ENCODE measurements around the gene ARHGAP25. TPM values are rescaled to one million over a fixed set of nuclear protein-coding genes. Genes with fewer than 3 reads are reported as not detected.

Gene ARHGAP25
- total RNA-seq, 4 donors from 2014 or later = 3.7 to 9.3 (median 5.4) TPM

- Histone ChIP-seq H3K27me3 (no peaks in the 10 kb centered on the region), H3K27ac (replicated peaks in 1 of 4) (peak overlapping the region in 1 of 4 donors; percentile 18), H3K9me3 (no peaks in the 10 kb centered on the region), H3K36me3 (no peaks in the 10 kb centered on the region), H3K4me1 (peaks cover 25 to 49% (median 34%) of the 10 kb centered on the region in 4 donors), H3K4me3 (no peak overlapping the region)
- DNase-seq (ENCODE audit: extremely low spot score) = peak; percentile 74
- intact Hi-C loops (cut with DNase I) = no loop called here
- no peak for TF ChIP-seq POLR2A (IDR thresholded peaks at IDR 0.05; ENCODE audit: low read depth)
- no peak for TF ChIP-seq CTCF (IDR thresholded peaks at IDR 0.05)
- TF ChIP-seq EP300 (IDR thresholded peaks at IDR 0.05) = no peak
- TF ChIP-seq POLR2AphosphoS5 (IDR thresholded peaks at IDR 0.05) = no peak
- WGBS = 88% methylated on average over 10 of the region's 19 CpGs
Measured at GRCh38 chr2:68767031-68767961, 32.7 kb downstream of the ARHGAP25 start.

- 97% methylated on average over 4 of the region's 4 CpGs for WGBS
- H3K27ac ChIP-seq (replicated peaks in 1 of 4) = no peak overlapping the region
- peaks cover 19 to 45% (median 34%) of the 10 kb centered on the region in 4 donors for H3K4me1 ChIP-seq
Measured at GRCh38 chr2:68767996-68768395, 33.4 kb downstream of the ARHGAP25 start.

GRCh38 chr2:68768461-68768860 is 33.9 kb downstream of the ARHGAP25 start:
- H3K27me3 ChIP-seq = no peaks in the 10 kb centered on the region
- 87% methylated on average over 3 of the region's 3 CpGs for WGBS
- no peaks in the 10 kb centered on the region for H3K36me3 ChIP-seq
- H3K4me1 ChIP-seq = peaks cover 18 to 45% (median 34%) of the 10 kb centered on the region in 4 donors
- H3K9me3 ChIP-seq = no peaks in the 10 kb centered on the region
- H3K27ac ChIP-seq (replicated peaks in 1 of 4) = no peak overlapping the region
- peak; percentile 42 for DNase-seq (ENCODE audit: extremely low spot score)
- H3K4me3 ChIP-seq = no peak overlapping the region
- intact Hi-C loops (cut with DNase I) = no loop called here
- TF ChIP-seq CTCF (IDR thresholded peaks at IDR 0.05) (no peak), POLR2AphosphoS5 (IDR thresholded peaks at IDR 0.05) (no peak), POLR2A (IDR thresholded peaks at IDR 0.05; ENCODE audit: low read depth) (no peak), EP300 (IDR thresholded peaks at IDR 0.05) (no peak)

More at GRCh38 chr2:68767996-68768395, 33.4 kb downstream of the ARHGAP25 start:
- Histone ChIP-seq H3K4me3 (no peak overlapping the region), H3K27me3 (no peaks in the 10 kb centered on the region), H3K9me3 (no peaks in the 10 kb centered on the region), H3K36me3 (no peaks in the 10 kb centered on the region)
- TF ChIP-seq EP300 (IDR thresholded peaks at IDR 0.05) (no peak), CTCF (IDR thresholded peaks at IDR 0.05) (no peak), POLR2A (IDR thresholded peaks at IDR 0.05; ENCODE audit: low read depth) (no peak), POLR2AphosphoS5 (IDR thresholded peaks at IDR 0.05) (no peak)
- no peak for DNase-seq (ENCODE audit: extremely low spot score)
- intact Hi-C loops (cut with DNase I) = no loop called here

- Histone ChIP-seq H3K9me3 (no peaks in the 10 kb centered on the region), H3K27ac (replicated peaks in 1 of 4) (no peak overlapping the region), H3K36me3 (no peaks in the 10 kb centered on the region), H3K4me3 (no peak overlapping the region), H3K4me1 (peaks cover 21 to 46% (median 34%) of the 10 kb centered on the region in 4 donors), H3K27me3 (no peaks in the 10 kb centered on the region)
- no peak for TF ChIP-seq POLR2A (IDR thresholded peaks at IDR 0.05; ENCODE audit: low read depth)
- no peak for DNase-seq (ENCODE audit: extremely low spot score)
- intact Hi-C loops (cut with DNase I) = no loop called here
Measured at GRCh38 chr2:68768951-68769350, 34.3 kb downstream of the ARHGAP25 start.

DNA sequence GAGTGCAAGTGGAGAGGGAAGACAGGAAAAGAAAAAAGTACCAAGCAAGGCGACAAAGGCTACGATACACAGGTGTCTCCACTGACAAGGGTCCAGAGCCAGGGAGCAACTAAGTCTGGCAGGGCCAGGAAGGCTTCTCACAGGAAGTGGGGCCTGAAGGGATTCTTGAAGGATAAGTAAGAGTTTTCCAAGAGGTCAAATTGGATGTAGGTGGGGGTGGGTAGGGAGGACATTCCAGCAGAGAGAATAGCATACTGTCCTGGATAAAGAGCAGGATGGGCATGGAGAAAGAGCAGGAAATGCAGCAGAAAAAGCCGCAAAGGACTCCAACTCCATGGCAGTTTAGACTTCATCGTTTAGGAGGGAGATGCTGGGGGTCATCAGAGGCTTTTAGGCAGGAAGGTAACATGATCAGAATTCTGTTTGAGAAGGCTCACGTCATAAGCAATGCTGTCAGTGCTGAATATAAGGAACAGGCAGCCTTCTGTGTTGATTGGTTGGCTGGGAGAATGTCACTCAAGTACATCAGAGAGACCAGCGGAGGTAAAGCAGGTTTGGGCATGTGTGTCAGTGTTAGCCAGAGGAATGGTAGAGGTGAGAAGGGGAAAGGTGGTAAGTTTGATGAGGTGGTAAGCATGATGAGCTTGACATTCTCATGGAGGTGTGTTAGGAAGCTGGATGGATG is 35.1 kb downstream of the ARHGAP25 start:
- Histone ChIP-seq H3K36me3 (no peaks in the 10 kb centered on the region), H3K4me3 (no peak overlapping the region), H3K9me3 (no peaks in the 10 kb centered on the region), H3K4me1 (peaks cover 26 to 46% (median 34%) of the 10 kb centered on the region in 4 donors), H3K27ac (replicated peaks in 1 of 4) (peak overlapping the region in 2 of 4 donors; percentile 0 to 52), H3K27me3 (no peaks in the 10 kb centered on the region)
- no peak for DNase-seq (ENCODE audit: extremely low spot score)
- no peak for TF ChIP-seq POLR2AphosphoS5 (IDR thresholded peaks at IDR 0.05)
- no peak for TF ChIP-seq POLR2A (IDR thresholded peaks at IDR 0.05; ENCODE audit: low read depth)
- intact Hi-C loops (cut with DNase I) = no loop called here
- 88% methylated on average over 6 of the region's 6 CpGs for WGBS

All from esophagus muscularis mucosa (tissue), 4 donors.